HUES6 (cell line): ENCODE results near the gene HCN4.
"Not testable (repeated sequence)": the region's sequence is repeated elsewhere in the genome, so short reads cannot be mapped to it uniquely, and the experiment has no call there.

ENCODE experiments used
- H3K27ac ChIP-seq: 2 replicates; pipeline ENCODE4 v1.7.0; 2013; ENCODE audit warnings: low read depth, mild to moderate bottlenecking, low read length, inconsistent platforms
- H3K27me3 ChIP-seq: 2 replicates; pipeline ENCODE4 v1.6.1; 2013; ENCODE audit warnings: low read length; ENCODE audit not compliant: control insufficient read depth, insufficient read depth
- H3K36me3 ChIP-seq: 2 replicates; pipeline ENCODE4 v1.6.1; 2013; ENCODE audit warnings: low read length; ENCODE audit not compliant: control insufficient read depth, insufficient read depth
- H3K4me1 ChIP-seq: 2 replicates; pipeline ENCODE4 v1.6.1; 2013; ENCODE audit warnings: low read length; ENCODE audit not compliant: control insufficient read depth, insufficient read depth
- H3K4me3 ChIP-seq: 2 replicates; pipeline ENCODE4 v1.5.1; 2013; ENCODE audit warnings: low read depth, low read length
- H3K9ac ChIP-seq: one replicate; pipeline ENCODE4 v1.6.1; 2013; ENCODE audit warnings: mild to moderate bottlenecking, low read length
- H3K9me3 ChIP-seq: 2 replicates; pipeline ENCODE4 v1.6.1; 2013; ENCODE audit warnings: low read depth, low read length; ENCODE audit not compliant: control insufficient read depth, insufficient read depth

HCN4 gene

GRCh38 chr15:73368301-73369136 lies at the start of gene HCN4:
TSS of gene HCN4 (minus strand) at chr15:73368958. CDS start at chr15:73368270, 688 bp downstream.
- peaks cover 57% of the 10 kb centered on the region for H3K27me3 ChIP-seq
- peak within 1 kb of the TSS; percentile 69 for H3K9ac ChIP-seq
- H3K9me3 ChIP-seq = no peaks in the 10 kb centered on the region
- no peak within 1 kb of the TSS for H3K27ac ChIP-seq
- H3K4me1 ChIP-seq = peaks cover 44% of the 10 kb centered on the region
- peak within 1 kb of the TSS; percentile 68 for H3K4me3 ChIP-seq
- H3K36me3 ChIP-seq = no peaks in the 10 kb centered on the region

DNA sequence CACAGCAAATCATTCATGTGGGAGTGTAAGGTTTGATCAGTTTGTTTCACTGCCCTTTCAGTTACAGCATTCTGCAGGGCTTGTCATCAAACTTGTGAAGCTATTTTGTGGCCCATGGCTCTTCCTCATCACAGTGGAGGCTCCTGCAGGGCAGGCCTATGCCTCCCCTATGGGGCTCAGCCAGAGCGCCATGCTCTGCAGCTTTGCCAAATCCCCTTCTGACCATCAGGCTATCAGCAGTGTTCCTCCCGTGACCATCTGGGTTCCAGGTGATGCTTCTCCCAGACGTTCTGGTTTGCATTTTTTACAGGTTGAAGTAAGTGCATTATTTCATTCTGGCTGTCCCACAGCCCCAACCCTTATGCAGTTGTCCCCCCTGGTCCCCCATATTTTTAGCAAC lies 46.1 kb upstream of the HCN4 start:
- Histone ChIP-seq H3K9me3 (no peaks in the 10 kb centered on the region), H3K36me3 (no peaks in the 10 kb centered on the region), H3K27me3 (no peaks in the 10 kb centered on the region), H3K9ac (no peak overlapping the region), H3K27ac (no peak overlapping the region), H3K4me1 (no peaks in the 10 kb centered on the region), H3K4me3 (no peak overlapping the region)

DNA sequence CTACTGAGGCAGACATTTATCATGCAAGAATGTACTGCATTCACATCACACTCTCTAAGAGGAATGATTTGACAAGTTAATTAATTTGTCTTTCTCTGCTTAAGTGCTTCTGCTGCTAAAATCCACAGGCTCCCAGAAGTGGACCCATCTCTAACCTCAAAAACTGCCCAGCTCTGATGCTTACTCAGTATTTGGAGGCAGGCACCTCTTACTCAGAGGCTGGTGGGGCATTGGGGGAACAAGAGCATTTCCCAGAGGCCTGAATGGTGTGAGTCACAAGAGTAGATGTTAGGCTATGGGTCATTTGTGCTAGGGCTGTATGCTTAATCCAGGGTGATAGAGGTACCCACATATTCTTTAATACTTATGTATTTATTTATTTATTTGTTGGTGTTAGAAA lies 34.4 kb upstream of the HCN4 start:
- Histone ChIP-seq H3K9ac (no peak overlapping the region), H3K4me3 (no peak overlapping the region), H3K27ac (no peak overlapping the region), H3K27me3 (no peaks in the 10 kb centered on the region), H3K9me3 (no peaks in the 10 kb centered on the region), H3K36me3 (no peaks in the 10 kb centered on the region), H3K4me1 (0 out of 2 replicates have a peak, but pooled peaks cover 8% of the 10 kb centered on the region)

GRCh38 chr15:73400222-73400621 lies 31.5 kb upstream of the HCN4 start:
- H3K9ac ChIP-seq, H3K4me3 ChIP-seq, H3K9me3 ChIP-seq, H3K27me3 ChIP-seq, H3K27ac ChIP-seq, H3K36me3 ChIP-seq: not testable (repeated sequence)
- H3K4me1 ChIP-seq = peaks cover 20% of the 10 kb centered on the region

DNA sequence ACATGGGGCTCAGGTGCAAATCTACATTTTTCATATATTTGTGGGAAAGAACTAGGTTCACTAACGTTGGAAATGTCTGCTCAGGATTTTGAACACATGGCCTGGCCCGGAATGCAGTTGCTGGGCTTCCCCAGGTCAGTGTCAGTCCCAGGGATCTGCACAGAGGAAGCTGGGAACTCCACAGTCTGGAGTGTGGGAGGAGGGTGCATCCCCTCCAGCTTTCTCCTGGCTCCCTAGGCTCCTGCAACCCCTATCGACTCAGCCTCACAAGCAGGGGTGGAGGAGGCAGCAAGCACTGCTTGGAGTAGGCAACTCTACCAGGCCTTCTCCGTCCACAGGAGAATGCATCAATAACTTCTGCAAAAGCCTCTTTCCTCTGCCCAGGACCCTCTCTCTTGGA lies 30.1 kb upstream of the HCN4 start:
- Histone ChIP-seq H3K9ac (no peak overlapping the region), H3K9me3 (no peaks in the 10 kb centered on the region), H3K4me3 (no peak overlapping the region), H3K27me3 (no peaks in the 10 kb centered on the region), H3K27ac (no peak overlapping the region), H3K4me1 (peaks cover 20% of the 10 kb centered on the region), H3K36me3 (no peaks in the 10 kb centered on the region)

DNA sequence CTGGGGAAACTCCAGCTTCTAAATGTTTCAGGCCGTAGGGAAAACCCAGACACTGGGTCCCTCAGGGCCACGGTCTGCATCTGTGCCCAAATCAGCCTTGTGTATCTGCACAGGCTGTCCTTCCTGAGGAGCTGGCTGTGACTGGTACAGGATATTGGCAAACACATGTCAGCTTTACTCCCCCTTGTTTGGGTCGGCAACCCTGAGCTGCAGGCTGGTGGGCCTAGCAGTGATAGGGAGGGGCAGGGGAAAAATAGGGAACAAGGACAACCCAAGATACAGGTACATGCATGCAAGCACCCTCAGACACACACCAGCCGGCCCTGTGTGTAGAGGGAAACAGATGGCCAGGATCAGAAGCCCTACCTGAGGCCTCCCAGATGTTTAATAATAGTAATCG lies 28.7 kb upstream of the HCN4 start:
- no peaks in the 10 kb centered on the region for H3K27me3 ChIP-seq
- H3K27ac ChIP-seq = no peak overlapping the region
- no peaks in the 10 kb centered on the region for H3K9me3 ChIP-seq
- H3K4me3 ChIP-seq = no peak overlapping the region
- peaks cover 28% of the 10 kb centered on the region for H3K4me1 ChIP-seq
- no peak overlapping the region for H3K9ac ChIP-seq
- H3K36me3 ChIP-seq = no peaks in the 10 kb centered on the region

DNA sequence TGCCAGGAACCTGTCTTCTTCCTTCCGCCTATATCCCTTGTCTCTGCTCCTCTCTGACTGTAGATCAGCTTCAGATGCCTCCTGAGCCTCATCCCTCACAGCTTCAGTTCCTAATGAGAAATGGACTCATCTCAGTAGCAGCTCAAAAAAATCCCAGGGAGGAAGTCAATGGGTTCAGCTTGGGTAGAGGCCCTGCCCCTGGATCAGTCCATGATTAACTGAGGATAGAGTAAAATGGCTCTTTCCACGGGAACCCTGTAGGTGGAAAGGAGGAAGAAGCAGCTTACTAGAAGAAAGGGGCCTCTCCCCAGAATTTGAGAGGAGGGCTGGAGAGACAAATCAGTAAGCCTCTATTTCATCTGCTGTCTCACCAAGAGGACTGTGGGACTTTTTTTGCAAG lies 26.9 kb upstream of the HCN4 start:
- no peaks in the 10 kb centered on the region for H3K27me3 ChIP-seq
- no peak overlapping the region for H3K27ac ChIP-seq
- H3K9me3 ChIP-seq = no peaks in the 10 kb centered on the region
- H3K9ac ChIP-seq = no peak overlapping the region
- no peaks in the 10 kb centered on the region for H3K36me3 ChIP-seq
- peaks cover 28% of the 10 kb centered on the region for H3K4me1 ChIP-seq
- no peak overlapping the region for H3K4me3 ChIP-seq

- Histone ChIP-seq H3K27me3 (no peaks in the 10 kb centered on the region), H3K9me3 (no peaks in the 10 kb centered on the region), H3K4me3 (no peak overlapping the region), H3K27ac (no peak overlapping the region), H3K4me1 (peaks cover 33% of the 10 kb centered on the region), H3K36me3 (no peaks in the 10 kb centered on the region), H3K9ac (no peak overlapping the region)
Observed at GRCh38 chr15:73394782-73395181, 26.0 kb upstream of the HCN4 start.

- H3K9ac ChIP-seq = no peak overlapping the region
- no peaks in the 10 kb centered on the region for H3K36me3 ChIP-seq
- no peaks in the 10 kb centered on the region for H3K9me3 ChIP-seq
- peaks cover 36% of the 10 kb centered on the region for H3K4me1 ChIP-seq
- no peaks in the 10 kb centered on the region for H3K27me3 ChIP-seq
- H3K27ac ChIP-seq = no peak overlapping the region
- H3K4me3 ChIP-seq = no peak overlapping the region
Observed at GRCh38 chr15:73393336-73393735, 24.6 kb upstream of the HCN4 start.

GRCh38 chr15:73392025-73392424 lies 23.3 kb upstream of the HCN4 start:
- Histone ChIP-seq H3K9ac (no peak overlapping the region), H3K27me3 (no peaks in the 10 kb centered on the region), H3K27ac (no peak overlapping the region)

DNA sequence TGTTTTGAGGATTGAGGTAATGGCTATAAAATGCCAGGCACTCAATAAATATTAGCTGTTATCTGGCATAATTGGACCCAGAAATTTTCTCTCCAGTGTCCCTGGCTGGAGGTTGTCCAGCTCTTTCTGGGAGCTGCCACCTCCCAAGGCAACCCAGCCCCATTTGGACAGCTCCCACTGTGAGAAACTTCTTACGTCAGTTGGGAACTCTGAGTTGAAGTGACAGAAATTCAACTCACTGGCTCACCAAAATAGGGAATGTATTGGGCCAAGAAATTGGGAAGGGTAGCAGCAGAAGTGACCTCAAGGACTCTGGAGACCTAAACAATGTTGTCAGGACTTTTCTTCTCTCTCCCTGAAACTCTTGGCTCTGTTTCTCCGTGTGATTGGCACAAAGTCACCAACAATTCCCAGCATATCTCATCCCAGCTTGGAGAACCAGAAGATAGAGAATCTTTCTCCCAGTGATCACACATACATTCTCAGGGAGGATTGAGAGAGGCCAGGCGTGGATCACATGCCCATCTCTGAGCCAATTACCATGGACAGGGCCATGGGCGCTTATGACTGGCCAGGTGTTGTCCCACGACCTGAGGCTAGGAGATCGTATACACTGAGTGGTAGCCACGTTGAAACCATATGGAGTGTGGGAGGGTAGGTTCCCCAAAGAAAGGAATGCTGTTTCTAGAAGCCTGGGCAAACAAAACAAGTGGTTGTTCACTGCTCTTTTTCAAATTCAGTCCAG lies 22.5 kb upstream of the HCN4 start:
- H3K9ac ChIP-seq = no peak overlapping the region
- H3K36me3 ChIP-seq = no peaks in the 10 kb centered on the region
- H3K27me3 ChIP-seq = no peaks in the 10 kb centered on the region
- peaks cover 44% of the 10 kb centered on the region for H3K4me1 ChIP-seq
- H3K4me3 ChIP-seq = no peak overlapping the region
- no peak overlapping the region for H3K27ac ChIP-seq
- H3K9me3 ChIP-seq = no peaks in the 10 kb centered on the region

More at GRCh38 chr15:73392025-73392424, 23.3 kb upstream of the HCN4 start:
- Histone ChIP-seq H3K9me3 (no peaks in the 10 kb centered on the region), H3K4me3 (no peak overlapping the region), H3K36me3 (no peaks in the 10 kb centered on the region), H3K4me1 (peaks cover 40% of the 10 kb centered on the region)
